Cardiac muscle cell (in vitro differentiated cells and primary cell): Measurements from ENCODE around the gene CBFA2T3. TPM values are rescaled to one million over a fixed set of nuclear protein-coding genes. Genes with fewer than 3 reads are reported as not detected.

ENCODE experiments used
- DNase-seq, 2 donors: peaks; one replicate each; pipeline versions ENCODE4 v3.0.0 to v3.0.0-alpha.2; 2010 to 2017; ENCODE audit warnings: low read depth in 1 of 2, low spot score in 1 of 2
- H3K27ac ChIP-seq: fragments of 200-600 bp; sonication (generic); 2 replicates; pipeline ENCODE4 v1.5.1; 2016
- H3K27me3 ChIP-seq: fragments of 200-600 bp; sonication (generic); 2 replicates; pipeline ENCODE4 v1.6.0; 2016; ENCODE audit warnings: control low read depth
- H3K36me3 ChIP-seq: fragments of 200-600 bp; sonication (generic); 2 replicates; pipeline ENCODE4 v1.5.1; 2016; ENCODE audit warnings: control low read depth
- H3K4me1 ChIP-seq: fragments of 200-600 bp; sonication (generic); 2 replicates; pipeline ENCODE4 v1.8.1; 2017; ENCODE audit warnings: low read depth, mild to moderate bottlenecking, mixed run types
- H3K4me3 ChIP-seq: fragments of 200-600 bp; sonication (generic); 2 replicates; pipeline ENCODE4 v1.5.1; 2016; ENCODE audit warnings: mild to moderate bottlenecking
- H3K9me3 ChIP-seq: fragments of 200-600 bp; sonication (generic); 2 replicates; pipeline ENCODE4 v1.5.1; 2017; ENCODE audit warnings: low read depth, mild to moderate bottlenecking, control low read depth
- polyA plus RNA-seq: library from polyadenylated mRNA; unstranded; fragments of >200 nt; fragmentation: Nextera tagmentation; extraction: Ambion mirVana; gene quantifications from 2 replicates; pipeline ENCODE4 v1.2.1, GENCODE V29; 2016
- total RNA-seq: library from RNA; depleted of rRNA; stranded (reverse); fragments of >200 nt; gene quantifications from 2 replicates; pipeline ENCODE4 v1.2.3, GENCODE V29; 2016
- TF ChIP-seq, protein P1 (sequence below): IDR thresholded peaks from 2 replicates; pipeline ENCODE4 v1.5.1; 2012; ENCODE audit warnings: low read depth, mild to moderate bottlenecking, low read length

CBFA2T3 gene
- total and polyA plus RNA-seq, 2 experiments from 2014 or later, result 0.69 to 1.5 TPM

DNA sequence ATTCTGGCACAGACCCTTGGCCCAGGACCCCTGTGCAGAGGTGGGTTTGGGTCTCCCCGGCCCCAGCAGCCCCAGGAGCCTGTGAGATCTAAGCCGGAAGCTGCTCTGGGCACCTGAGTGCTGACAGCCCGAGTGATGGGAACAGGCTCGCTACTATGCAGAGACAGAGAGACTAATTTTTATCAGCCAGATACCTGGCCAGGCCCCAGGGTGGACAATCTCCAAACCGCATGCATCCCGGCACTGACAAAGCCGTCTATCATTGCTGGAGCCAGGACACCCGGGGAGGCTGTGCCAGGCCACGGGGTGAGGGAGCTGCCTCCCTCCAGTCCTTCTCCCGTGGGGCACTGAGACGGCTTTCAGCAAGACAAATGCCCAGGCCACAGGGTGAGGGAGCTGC lies 25.0 kb downstream of the CBFA2T3 start:
- Histone ChIP-seq H3K27ac (no peak overlapping the region), H3K4me1 (peaks cover 4% of the 10 kb centered on the region), H3K4me3 (no peak overlapping the region), H3K27me3 (peaks cover 10% of the 10 kb centered on the region), H3K9me3 (no peaks in the 10 kb centered on the region), H3K36me3 (no peaks in the 10 kb centered on the region)
- peak; percentile 21 to 24 for DNase-seq
- TF ChIP-seq, protein P1, sequence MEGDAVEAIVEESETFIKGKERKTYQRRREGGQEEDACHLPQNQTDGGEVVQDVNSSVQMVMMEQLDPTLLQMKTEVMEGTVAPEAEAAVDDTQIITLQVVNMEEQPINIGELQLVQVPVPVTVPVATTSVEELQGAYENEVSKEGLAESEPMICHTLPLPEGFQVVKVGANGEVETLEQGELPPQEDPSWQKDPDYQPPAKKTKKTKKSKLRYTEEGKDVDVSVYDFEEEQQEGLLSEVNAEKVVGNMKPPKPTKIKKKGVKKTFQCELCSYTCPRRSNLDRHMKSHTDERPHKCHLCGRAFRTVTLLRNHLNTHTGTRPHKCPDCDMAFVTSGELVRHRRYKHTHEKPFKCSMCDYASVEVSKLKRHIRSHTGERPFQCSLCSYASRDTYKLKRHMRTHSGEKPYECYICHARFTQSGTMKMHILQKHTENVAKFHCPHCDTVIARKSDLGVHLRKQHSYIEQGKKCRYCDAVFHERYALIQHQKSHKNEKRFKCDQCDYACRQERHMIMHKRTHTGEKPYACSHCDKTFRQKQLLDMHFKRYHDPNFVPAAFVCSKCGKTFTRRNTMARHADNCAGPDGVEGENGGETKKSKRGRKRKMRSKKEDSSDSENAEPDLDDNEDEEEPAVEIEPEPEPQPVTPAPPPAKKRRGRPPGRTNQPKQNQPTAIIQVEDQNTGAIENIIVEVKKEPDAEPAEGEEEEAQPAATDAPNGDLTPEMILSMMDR, result no peak

DNA sequence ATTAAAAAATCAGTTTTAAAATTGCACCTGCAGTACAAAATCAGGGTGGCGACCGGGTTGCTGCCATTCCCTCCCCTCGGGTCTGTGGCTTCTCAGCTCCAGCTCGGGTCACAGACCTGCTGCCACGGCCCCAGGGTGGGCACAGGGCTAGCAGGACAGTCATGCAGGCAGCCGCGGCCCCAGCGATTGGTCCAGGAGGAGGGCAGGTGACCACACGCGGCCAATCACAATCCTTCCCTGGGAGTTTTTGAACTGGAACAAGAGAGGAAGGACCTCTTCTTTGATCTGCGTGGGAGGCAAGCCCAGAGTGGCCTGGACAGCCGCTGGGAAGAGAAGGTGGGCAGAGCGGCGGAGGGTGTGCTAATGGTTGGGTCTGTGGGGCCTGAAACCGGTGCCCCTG lies 25.5 kb downstream of the CBFA2T3 start:
- no peak for DNase-seq
- Histone ChIP-seq H3K4me1 (peaks cover 4% of the 10 kb centered on the region), H3K9me3 (no peaks in the 10 kb centered on the region), H3K27me3 (peaks cover 10% of the 10 kb centered on the region), H3K27ac (no peak overlapping the region), H3K4me3 (no peak overlapping the region), H3K36me3 (no peaks in the 10 kb centered on the region)
- TF ChIP-seq, protein P1, result no peak

DNA sequence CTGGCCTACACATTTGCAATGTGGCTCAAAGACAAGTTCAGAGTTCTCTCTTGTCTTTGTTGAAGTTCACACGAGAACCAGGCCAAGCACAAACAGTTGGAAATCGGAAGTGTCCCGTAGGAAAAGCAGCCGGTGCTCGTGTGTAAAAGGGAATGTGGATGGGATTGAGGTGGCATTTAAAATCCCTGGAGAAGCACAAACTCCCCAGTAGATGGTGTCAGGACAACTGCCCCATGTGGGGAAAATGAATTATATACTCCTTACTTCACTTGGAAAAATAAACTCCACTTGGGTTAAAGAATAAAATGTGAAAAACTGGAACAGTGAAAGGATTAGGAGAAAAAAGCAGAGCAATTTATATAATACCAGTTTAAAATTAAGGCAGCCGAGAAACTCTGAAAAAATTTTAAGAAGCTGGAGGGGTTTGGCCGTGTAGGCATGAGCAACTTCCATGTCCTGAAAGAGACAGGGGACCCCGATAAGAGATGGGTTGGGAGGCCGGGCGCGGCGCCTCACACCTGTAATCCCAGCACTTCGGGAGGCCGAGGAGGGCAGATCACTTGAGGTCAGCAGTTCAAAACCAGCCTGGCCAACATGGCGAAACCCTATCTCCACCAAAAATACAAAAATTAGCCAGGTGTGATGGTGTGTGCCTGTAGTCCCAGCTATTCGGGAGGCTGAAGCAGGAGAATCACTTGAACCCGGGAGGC lies 28.1 kb downstream of the CBFA2T3 start:
- H3K4me3 ChIP-seq, result no peak overlapping the region
- no peaks in the 10 kb centered on the region for H3K9me3 ChIP-seq
- H3K27me3 ChIP-seq, result peaks cover 21% of the 10 kb centered on the region
- DNase-seq, result no peak
- TF ChIP-seq, protein P1, result no peak
- H3K4me1 ChIP-seq, result peaks cover 4% of the 10 kb centered on the region
- H3K36me3 ChIP-seq, result no peaks in the 10 kb centered on the region
- no peak overlapping the region for H3K27ac ChIP-seq

DNA sequence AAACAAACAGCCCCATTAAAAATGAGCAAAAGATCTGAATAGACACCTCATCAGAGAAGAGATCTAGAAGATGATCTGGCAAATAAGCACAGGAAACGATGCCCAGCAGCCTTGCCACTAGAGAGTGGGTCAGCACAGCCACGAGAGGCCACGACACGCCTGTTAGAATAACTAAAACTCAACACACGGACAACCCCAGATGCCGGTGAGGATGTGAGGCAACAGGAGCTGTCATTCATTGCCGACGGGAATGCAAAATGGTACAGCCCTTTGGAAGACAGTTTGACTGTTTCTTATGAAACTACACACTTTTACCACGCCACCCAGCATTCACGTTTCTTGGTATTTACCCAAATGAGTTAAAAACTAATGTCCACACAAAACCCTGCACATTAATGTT lies 31.5 kb downstream of the CBFA2T3 start:
- no peak for DNase-seq
- TF ChIP-seq, protein P1, result no peak
- no peak overlapping the region for H3K27ac ChIP-seq
- no peaks in the 10 kb centered on the region for H3K9me3 ChIP-seq
- H3K4me1 ChIP-seq, result no peaks in the 10 kb centered on the region
- H3K27me3 ChIP-seq, result peaks cover 26% of the 10 kb centered on the region
- no peaks in the 10 kb centered on the region for H3K36me3 ChIP-seq
- no peak overlapping the region for H3K4me3 ChIP-seq

DNA sequence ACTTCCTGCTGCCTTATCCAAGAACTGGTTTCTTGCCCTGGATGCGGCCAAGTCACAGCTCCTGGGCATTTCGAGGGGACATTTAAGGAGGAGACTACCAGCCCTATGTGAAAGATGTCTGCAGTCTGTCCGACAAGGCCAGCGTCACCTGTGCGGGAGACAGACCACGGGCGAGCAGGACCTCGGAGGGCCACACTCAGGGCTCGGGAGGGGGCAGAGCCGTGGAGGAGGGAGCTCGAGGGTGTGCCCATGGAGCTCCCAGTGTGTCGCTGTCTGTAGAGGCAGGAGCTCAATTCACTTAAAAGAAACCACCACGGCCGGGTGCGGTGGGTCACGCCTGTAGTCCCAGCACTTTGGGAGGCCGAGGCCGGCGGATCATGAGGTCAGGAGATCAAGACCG lies 33.3 kb downstream of the CBFA2T3 start:
- no peak for DNase-seq
- H3K4me1 ChIP-seq, result no peaks in the 10 kb centered on the region
- H3K36me3 ChIP-seq, result no peaks in the 10 kb centered on the region
- H3K27ac ChIP-seq, result no peak overlapping the region
- no peaks in the 10 kb centered on the region for H3K9me3 ChIP-seq
- peaks cover 44% of the 10 kb centered on the region for H3K27me3 ChIP-seq
- TF ChIP-seq, protein P1, result no peak
- no peak overlapping the region for H3K4me3 ChIP-seq
